HG03045 (cell line): Measurements from ENCODE around the gene FAM81A.
"Not testable (repeated sequence)": the region's sequence is repeated elsewhere in the genome, so short reads cannot be mapped to it uniquely, and the experiment has no call there.

Source experiments
- ATAC-seq: cut with Tn5 transposase; IDR thresholded peaks from one replicate; pipeline ENCODE4 v1.9.1; 2021; ENCODE audit warnings: mild to moderate bottlenecking, moderate library complexity; ENCODE audit not compliant: unreplicated experiment

Gene FAM81A

DNA sequence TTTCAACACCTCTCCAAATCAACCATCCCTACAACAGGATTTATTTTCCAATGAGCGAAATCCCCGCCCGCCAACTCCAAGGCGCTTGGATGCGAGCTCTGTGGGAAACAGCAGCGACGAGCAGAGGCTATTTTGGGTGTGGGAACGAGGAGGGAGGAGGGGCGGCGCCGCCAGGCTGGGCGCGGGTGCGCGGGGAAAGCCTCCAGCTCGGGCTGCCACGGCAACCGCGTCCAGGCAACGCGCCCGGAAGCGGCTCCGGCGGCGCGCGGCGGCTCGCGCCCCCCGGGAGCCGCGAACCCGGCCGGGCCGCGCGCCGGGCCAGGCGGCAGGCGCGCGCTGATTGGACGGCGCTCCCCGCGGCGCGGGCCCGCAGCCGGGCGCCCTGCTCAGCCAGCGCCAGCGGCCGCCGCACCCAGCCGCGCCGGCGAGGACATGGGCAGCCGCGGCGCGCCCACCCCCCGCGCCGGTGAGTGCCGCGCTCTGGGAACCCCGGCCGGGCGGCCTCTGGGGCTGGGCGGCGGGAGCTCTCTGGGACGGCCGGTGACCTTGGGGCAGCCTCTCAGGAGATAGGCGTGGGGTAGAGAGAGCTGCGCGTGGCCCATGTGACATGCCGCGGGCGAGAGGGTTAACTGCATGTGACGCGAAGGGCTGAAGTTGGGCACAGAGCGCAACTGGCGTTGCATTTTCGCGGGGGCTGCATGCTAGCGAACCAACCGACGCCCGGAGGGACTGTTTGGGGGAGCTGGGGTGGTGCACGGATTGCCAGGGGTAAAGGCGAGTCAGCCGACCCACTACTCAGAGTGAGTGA lies at the start of gene FAM81A:
Gene FAM81A, plus strand, starts transcription at position 370 of the 808 bp plus-strand sequence. CDS start 20,441 bp downstream, outside the sequence.
- ATAC-seq, result peak; percentile 75

DNA sequence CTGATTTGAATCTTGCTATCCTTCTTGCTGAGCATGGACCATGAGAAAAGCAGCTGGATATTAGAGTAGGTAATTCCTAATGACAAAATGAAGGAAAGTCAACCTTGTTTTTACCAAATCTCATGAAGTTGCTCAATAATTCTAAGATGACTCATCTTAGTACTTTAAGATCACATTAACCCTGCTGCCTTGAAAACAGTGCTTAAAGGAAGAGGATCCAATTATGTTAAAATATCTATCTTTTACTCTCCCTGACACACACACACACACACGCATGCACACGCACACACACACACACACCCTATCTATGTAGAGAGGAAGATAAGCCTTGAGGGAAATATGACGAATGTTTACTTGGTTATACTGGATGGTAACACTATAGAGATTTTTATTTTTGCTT lies 49.3 kb upstream of the FAM81A start:
- ATAC-seq, result no peak

DNA sequence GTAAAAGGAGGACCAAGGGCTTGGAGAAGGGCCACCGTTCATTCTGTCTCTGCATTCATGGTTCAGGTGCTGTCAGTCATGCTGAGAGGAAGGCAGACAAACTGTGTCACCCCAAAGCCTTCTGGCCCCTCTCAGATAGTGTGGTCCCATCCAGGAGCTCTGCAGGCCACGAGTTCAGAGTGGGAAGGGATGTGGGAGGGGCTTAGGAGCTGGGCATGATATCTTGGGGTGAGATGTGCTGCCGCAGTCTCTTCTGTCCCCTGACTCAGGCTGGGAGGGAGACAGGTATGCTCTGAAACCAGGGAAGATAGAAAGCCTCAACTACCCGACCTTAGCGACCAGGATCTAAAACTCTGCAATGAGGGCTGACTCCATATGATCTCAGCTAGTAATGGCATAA lies 45.7 kb upstream of the FAM81A start:
- ATAC-seq, result no peak

DNA sequence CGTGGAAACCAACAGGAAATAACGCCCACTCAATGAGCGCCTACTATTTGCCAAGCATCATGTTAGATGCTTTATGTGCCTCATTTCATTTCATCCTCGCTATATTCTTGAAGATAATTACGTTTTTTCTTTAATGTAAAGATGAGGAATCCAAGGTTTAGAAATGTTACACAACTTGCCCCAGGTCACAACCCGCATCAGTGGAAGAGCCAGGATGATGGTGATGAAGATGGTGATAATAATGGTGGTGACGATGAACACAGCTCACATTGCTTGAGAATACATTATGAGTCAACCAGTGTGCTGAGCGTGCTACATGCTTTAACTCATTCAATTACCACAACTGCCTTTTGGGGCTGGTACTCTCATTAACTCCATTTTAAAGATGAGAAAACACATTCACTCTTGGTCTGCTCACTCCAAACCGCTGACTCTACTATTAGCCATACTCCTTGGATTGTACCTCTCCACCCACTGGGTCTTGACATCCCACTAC lies 43.8 kb upstream of the FAM81A start:
- ATAC-seq, result no peak

DNA sequence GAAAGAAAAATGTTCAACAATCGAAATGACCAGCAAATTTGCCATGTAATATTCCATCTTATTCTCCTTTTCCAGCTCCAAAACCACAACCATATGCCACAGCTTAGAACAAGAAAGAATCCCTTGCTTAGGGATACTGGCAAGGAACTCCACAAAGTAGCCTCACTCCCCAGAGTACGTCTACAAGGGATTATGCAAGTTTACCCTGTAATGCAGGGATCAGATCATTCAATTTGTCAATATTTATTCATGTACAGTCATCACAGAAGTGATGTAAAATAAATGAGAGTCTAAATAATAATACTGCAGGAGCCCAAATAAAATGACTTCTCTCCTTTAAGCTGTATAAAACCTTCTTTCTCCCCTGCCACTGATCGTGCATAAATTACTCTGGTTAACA lies 41.8 kb upstream of the FAM81A start:
- no peak for ATAC-seq

DNA sequence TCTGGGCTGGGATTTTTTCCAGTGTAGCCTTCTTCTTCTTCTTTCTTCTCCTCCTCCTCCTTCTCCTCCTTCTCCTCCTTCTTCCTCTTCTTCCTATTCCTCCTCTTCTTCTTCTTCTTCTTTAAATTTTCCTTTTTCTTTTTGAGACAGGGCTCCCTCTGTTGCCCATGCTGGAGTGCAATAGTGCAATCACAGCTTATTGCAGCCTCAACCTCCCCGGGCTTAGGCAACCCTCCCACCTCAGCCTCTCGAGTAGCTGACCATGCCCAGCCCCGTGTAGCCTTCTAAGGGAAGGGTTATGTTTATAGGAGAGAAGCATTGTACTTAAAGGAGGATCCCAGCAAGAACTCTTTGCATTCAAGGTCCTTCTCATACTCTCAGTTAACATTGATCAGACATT lies 41.3 kb upstream of the FAM81A start:
- ATAC-seq, result no peak

DNA sequence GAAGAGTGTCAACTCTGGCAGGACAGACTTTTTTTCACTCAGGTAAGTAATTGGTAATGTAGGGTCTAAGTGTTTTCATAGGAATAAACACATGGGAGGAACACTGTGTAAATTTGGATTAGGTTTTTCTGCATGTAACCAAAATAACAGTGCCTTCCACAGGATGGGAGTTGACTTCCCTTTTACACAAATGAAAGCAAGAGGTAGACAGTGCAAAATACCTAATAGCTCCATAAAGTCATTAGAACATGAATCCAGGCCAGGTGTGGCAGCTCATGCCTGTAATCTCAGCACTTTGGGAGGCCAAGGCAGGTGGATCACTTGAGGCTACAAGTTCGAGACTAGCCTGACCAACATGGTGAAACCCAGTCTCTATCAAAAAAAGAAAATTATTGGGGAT lies 39.8 kb upstream of the FAM81A start:
- no peak for ATAC-seq

DNA sequence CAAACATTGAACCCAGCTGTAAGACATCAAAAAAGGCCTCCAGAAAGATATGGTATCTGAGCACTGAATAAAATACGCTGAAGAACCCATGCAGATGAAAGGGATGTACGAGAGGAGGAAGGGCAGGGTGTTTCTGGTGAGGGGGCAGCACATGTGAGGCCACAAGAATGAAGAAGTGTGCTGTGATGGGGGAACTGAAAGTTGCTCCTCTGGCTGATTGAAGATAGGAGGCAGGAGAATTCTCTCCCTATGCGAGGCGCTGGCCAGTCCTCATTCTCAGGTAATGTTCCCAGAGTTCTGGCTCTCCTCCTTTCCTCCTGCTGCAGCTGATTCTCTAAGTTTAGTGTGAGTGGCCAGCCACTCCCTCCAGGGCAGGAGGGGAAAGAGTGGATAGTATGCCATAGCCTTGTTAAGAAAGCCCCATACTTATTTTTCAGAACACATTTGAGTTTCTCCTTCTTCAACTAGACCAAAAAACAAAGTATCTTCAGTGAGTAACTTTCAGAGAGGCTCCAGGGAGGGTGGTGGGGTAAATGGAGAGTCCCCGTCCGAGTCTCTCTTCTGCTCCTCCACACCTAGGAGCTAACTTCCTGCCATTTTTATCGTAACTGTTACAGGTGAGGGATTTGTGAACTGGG lies 38.4 kb upstream of the FAM81A start:
- peak; percentile 71 for ATAC-seq

DNA sequence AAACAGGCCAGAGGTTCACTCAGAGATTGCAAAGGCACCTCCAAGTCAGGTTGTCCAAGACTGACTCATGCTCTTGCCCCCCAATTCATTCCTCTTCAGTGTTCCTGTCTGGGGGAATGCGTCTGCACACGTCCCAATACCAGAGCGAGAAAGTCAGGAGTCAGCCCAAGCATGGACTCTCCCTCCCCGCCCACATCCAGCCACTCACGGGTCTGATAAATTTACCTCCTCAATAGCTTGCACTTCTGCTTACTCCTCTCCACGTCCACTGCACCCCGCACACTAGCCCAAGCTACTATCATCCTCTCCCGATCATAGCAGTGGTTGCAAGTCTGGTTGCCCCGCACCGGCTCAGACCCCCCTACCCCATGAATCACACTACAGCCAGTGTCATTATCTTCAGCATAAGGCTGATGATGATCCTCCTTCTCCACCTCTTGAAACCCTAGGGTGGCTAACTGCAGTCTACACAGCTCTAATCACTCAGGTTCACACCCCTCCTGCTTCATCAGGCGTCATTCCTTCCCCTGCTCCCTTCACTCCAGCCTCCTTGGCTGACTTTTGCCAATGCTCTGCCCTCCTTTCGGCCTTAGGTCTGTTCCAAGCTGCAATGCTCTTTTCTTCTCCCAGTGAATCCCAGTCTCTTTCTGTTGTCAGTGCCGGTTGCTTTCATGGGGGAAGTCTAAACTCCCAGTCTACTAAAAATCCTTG lies 37.7 kb upstream of the FAM81A start:
- ATAC-seq, result peak; percentile 22

DNA sequence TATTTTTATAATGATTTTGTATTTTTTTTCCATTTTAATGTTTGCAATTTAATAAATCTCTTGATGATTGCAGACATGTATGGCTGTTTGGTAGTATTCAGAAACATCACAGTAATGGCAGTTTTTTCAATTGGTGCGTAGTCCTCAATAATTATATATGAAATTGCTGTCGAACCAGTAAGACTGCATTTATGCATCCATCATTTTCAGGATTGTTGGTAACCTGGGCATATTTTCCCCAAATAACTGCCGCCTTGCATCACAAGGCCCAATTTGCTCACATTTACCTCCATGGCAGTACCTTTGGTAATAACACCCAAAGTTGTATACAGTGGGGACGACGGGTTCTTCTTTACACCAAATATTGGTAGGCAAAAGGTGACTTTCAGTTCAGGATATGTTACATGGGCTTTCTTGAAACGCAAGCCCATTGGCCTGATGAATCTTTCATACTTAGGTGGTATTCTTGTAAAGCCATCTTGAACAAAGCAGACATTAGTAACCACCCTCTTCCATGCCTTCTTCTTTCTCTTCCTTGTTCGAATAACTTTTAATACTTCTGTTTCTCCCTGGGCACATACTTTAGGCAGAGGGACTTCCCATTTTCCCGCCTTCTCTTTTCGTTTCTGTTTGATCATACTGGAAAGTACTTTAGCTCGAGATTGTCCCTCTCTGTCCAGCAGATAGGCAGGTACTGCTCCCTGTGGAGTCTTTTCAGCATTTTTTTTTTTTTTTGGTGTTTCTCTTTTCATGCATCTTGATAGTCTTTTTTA lies 36.7 kb upstream of the FAM81A start:
- not testable (repeated sequence) for ATAC-seq

DNA sequence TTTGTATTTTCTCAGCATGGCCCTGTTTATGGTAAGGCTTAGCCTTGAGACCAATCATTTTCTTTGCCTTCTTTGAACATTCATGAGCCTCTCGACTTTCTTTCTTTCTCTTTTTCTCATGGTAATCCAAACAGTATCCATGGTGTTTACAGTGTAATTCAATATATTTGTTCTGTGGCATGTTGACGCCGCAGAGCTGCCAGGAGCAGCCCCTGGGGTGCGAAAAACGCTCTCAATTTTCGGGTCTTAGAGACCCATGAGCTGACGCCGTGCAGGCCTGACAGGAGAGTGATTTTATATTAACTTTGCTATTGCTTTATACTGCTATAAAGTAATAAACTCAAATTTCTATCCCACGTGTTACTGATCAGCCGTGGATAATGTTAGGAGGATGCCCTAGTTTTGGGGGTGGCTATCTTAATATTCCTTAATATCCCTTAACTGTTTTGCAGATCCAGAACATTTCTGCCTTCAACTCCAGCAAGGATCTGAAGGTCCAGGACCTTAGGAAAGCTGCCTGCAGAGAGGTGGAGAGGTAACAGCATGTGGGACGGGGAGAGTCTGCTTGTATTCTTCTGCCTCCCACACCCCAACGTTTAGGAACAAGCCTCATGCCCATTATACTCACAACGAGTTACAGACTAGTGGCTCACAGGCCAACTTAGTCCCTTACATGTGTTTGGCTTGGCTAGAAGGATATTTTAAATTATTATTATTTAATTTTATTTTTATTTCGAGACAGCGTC lies 36.0 kb upstream of the FAM81A start:
- no peak for ATAC-seq

DNA sequence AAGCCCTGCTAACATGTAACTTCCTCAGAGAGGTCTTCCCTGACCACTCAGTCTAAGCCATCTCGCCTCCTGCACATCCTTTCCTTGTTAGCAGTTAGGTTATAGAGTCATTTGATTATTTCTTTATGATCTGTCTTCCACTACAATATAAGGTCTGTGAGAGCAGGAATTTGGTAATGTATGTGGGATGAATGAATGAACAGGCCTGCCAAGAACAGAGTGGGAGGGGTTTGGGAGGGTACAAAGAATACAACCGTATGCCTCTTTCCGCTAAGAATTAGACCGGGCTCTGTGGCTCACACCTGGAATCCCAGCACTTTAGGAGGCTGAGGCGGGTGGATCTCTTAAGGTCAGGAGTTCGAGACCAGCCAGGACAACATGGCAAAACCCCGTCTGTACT lies 32.9 kb upstream of the FAM81A start:
- no peak for ATAC-seq

DNA sequence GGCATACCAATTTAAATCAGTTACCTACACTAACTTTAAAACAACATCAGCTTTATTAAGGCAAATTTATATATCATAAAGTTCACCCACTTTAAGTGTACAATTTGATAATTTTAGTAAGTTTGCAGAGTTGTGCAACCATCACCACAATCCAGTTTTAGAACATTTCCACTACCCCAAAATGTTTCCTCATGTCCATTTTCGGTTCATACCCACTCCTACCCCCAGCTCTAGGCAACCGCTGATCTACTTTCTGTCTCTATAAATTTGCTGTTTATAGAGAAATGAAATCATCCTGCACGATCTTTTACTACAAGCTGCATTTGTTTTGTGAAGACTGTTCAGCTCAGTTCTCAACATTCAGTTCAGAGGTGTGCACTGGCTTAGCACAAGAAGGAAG lies 31.5 kb upstream of the FAM81A start:
- no peak for ATAC-seq

DNA sequence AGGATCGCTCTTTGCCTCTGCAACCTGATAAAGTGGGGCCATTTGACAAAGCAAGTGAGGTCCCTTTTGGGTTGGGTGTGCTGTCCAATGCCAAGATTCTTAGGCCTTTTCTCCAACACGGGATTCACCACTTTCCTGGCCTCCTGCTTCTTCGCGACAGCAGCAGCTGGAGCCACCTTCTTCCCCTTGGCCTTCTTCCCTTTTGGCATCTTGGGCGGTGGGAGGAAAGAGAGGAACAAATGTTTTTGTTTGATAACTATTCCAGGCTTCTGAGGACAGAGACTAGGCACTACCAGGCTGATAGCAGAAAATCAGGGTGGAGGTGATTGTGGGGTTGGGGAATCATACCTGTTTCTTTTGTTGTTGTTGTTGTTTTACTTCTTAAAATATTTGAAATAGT lies 30.0 kb upstream of the FAM81A start:
- ATAC-seq, result no peak

DNA sequence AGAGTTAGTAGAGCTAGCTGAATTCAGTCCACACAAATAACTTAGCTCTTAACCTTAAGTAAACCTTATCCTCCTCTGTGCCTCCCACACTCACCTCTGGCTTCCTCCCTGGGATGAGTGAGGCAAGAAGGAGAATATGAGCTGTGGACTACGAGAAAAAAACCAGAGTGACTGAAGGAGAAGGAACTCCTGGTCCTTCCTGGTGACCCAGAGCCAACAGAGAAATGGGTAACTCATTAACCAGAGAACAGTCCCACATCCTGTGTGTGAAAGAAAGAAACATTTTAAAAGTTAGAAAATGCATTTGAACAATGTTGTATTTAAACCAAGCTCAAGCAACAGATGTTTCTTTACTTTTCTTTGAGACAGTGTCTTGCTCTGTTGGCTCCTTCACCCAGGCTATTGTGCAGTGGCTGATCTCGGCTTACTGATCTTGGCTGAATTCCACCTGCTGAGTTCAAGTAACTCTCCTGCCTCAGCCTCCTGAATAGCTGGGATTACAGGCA lies 27.5 kb upstream of the FAM81A start:
- ATAC-seq, result no peak

DNA sequence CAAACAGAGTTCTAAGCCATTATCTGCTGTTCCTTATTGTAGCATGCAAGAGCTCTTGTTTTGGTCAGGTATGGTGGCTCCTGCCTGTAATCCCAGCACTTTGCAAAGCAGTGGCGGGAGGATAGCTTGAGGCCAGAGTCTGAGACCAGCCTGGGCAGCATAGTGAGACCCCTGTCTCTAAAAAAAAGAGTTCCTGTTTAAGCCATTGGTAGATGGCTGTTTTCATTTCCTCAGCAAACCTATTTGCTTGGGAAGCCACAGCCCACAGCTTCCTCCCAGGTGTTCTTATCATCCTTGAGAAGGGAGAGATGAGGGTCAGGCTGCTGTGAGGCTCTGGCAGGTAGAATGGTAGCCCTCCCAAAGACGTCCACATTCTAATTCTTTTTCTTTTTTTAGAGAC lies 24.4 kb upstream of the FAM81A start:
- no peak for ATAC-seq

DNA sequence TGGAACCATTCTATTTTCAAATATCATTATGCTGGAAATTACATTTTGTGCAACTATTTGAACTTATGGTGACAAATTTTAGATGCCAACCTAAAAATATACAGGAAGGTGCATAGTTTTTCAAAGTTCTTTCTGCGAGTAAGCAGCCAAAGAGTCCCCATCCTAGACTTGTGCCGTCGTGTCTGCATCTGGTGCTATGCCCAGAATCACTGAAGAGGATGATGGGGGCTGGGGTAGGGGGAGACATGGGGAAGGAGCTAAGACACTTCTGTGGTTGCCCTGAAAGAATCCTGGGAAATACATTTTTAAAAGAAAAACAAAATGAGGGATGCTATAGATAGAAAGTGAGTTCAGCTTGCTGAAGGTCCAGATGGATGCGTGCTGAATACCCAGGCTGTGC lies 21.2 kb upstream of the FAM81A start:
- no peak for ATAC-seq

DNA sequence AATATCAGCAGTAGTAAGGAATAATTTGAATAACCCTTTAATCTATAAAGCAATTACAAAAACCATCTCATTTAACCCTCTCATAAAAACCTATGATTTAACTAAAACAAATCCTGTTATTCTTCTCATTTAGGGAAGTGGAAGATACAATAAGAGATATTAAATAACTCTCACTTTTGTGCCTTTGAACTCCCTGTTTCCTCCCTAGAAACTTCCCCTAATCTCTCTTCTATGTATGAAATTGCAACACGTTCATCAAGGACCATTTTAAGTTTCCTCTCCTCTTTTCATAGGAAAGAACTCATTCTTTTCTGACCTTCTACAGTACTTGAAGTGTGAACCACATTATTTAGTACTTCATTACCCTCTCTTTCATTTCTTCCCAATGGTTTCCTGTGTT lies 18.8 kb upstream of the FAM81A start:
- no peak for ATAC-seq

DNA sequence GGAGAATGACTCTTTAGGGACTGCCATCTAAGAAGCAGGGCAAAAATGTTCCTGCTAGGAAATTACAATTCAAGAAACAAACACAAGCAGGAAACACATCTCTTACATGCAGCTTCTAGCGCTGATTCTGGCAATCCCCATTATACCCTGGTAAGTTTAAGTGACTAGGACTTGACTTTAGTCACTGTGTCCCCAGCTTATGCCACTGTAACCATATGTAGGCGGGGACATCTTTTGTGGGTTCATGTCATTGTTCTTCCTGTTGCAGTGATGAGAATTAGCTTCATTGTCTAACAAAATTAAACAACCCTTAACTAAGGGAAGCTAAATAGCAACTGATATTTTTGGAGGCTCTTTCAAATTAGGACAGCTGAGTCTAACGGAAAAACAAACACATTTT lies 17.9 kb upstream of the FAM81A start:
- ATAC-seq, result no peak

DNA sequence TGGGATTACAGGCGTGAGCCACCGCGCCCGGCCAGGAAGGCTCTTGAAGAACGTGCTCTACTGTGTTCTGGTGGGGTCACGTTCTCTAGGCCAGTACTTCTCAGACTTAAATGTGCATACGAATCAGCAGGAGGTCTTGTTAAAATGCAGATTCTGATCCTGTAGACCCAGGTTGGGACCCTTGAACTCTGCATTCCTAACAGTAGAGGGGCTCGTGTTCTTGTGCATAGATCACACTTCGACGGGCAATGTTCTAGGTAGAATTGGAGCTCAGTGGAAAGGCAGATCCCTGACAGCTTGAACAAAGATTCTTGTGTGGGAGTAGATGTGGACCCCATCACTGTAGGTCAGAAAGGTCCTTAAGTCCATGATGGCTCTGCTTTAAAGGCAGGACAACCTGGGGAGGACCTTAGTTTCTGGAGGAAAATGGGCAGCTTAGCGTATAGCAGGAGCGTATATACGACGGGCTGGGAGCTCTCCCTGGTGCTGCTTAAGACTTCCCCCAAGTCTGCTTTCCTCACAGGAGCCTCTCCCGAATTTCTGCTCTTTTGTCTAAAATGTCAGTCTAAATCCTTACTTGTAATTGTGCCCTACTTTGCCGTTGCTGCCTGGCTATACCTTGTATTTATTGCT lies 16.9 kb upstream of the FAM81A start:
- ATAC-seq, result no peak
